CD1c-positive myeloid dendritic cell (primary cell): ENCODE results near the gene KCNJ6.

Experiments used
- DNase-seq: peaks from one replicate; pipeline ENCODE4 v3.0.0-alpha.2; 2016; ENCODE audit errors: extremely low spot score

Gene KCNJ6

GRCh38 chr21:37574316-37574715 lies 341.9 kb downstream of the KCNJ6 start:
- no peak for DNase-seq

GRCh38 chr21:37571442-37571841 lies 344.8 kb downstream of the KCNJ6 start:
- no peak for DNase-seq

- DNase-seq = no peak
These were observed 347.3 kb downstream of the KCNJ6 start for GRCh38 chr21:37568916-37569315.

- DNase-seq = no peak
These were observed 347.8 kb downstream of the KCNJ6 start for GRCh38 chr21:37568415-37568814.

- no peak for DNase-seq
These were observed 349.3 kb downstream of the KCNJ6 start for GRCh38 chr21:37566790-37567615.

GRCh38 chr21:37565530-37566223 lies 350.6 kb downstream of the KCNJ6 start:
- DNase-seq = no peak

- DNase-seq = no peak
These were observed 351.2 kb downstream of the KCNJ6 start for GRCh38 chr21:37564924-37565529.

- DNase-seq = peak; percentile 92
These were observed 351.8 kb downstream of the KCNJ6 start for GRCh38 chr21:37564341-37564923.

GRCh38 chr21:37563641-37564340 lies 352.5 kb downstream of the KCNJ6 start:
- peak; percentile 97 for DNase-seq

- no peak for DNase-seq
These were observed 353.2 kb downstream of the KCNJ6 start for GRCh38 chr21:37562920-37563640.

GRCh38 chr21:37561941-37562919 lies 354.0 kb downstream of the KCNJ6 start:
- no peak for DNase-seq

GRCh38 chr21:37561506-37561905 lies 354.8 kb downstream of the KCNJ6 start:
- DNase-seq = no peak

- no peak for DNase-seq
These were observed 355.9 kb downstream of the KCNJ6 start for GRCh38 chr21:37560385-37560784.

GRCh38 chr21:37558676-37559211 lies 357.5 kb downstream of the KCNJ6 start:
- no peak for DNase-seq
